Stimulated activated CD4-positive, alpha-beta T cell treated with anti-CD3 and anti-CD28 coated beads, Interleukin-2, amount 100 ng/mL, for 24 hours (primary cell): Measurements from ENCODE around the gene TMEM132D.
"Not testable (repeated sequence)": the region's sequence is repeated elsewhere in the genome, so short reads cannot be mapped to it uniquely, and the experiment has no call there.

Source experiments
- DNase-seq, 2 donors: peaks; one replicate each; pipeline ENCODE4 v3.0.0-alpha.2; 2020

Gene TMEM132D

GRCh38 chr12:129570796-129571400 is 332.9 kb downstream of the TMEM132D start:
- no peak for DNase-seq

GRCh38 chr12:129566800-129567199 is 337.0 kb downstream of the TMEM132D start:
- no peak for DNase-seq

GRCh38 chr12:129564768-129565167 is 339.1 kb downstream of the TMEM132D start:
- DNase-seq, result no peak

GRCh38 chr12:129563266-129563665 is 340.6 kb downstream of the TMEM132D start:
- DNase-seq, result no peak

- no peak for DNase-seq
These were observed 342.5 kb downstream of the TMEM132D start for GRCh38 chr12:129561304-129561703.

GRCh38 chr12:129559776-129560175 is 344.0 kb downstream of the TMEM132D start:
- DNase-seq, result no peak

GRCh38 chr12:129558036-129558435 is 345.8 kb downstream of the TMEM132D start:
- no peak for DNase-seq

- DNase-seq, result no peak
These were observed 347.7 kb downstream of the TMEM132D start for GRCh38 chr12:129556082-129556481.

- DNase-seq, result no peak
These were observed 350.7 kb downstream of the TMEM132D start for GRCh38 chr12:129552996-129553750.

- DNase-seq, result no peak
These were observed 352.4 kb downstream of the TMEM132D start for GRCh38 chr12:129551441-129551840.

- no peak for DNase-seq
These were observed 353.5 kb downstream of the TMEM132D start for GRCh38 chr12:129550353-129550752.

- no peak for DNase-seq
These were observed 354.2 kb downstream of the TMEM132D start for GRCh38 chr12:129549656-129550055.

GRCh38 chr12:129549020-129549419 is 354.8 kb downstream of the TMEM132D start:
- not testable (repeated sequence) for DNase-seq

- no peak for DNase-seq
These were observed 359.1 kb downstream of the TMEM132D start for GRCh38 chr12:129544716-129545115.

- no peak for DNase-seq
These were observed 362.9 kb downstream of the TMEM132D start for GRCh38 chr12:129540954-129541353.

GRCh38 chr12:129540249-129540648 is 363.6 kb downstream of the TMEM132D start:
- DNase-seq, result no peak

- not testable (repeated sequence) for DNase-seq
These were observed 365.0 kb downstream of the TMEM132D start for GRCh38 chr12:129538724-129539335.

GRCh38 chr12:129538137-129538536 is 365.7 kb downstream of the TMEM132D start:
- DNase-seq, result no peak

GRCh38 chr12:129534966-129535750 is 368.7 kb downstream of the TMEM132D start:
- DNase-seq, result no peak

GRCh38 chr12:129532707-129533499 is 370.9 kb downstream of the TMEM132D start:
- no peak for DNase-seq

- no peak for DNase-seq
These were observed 371.7 kb downstream of the TMEM132D start for GRCh38 chr12:129532082-129532481.

GRCh38 chr12:129530984-129531383 is 372.8 kb downstream of the TMEM132D start:
- DNase-seq, result no peak
